BJ (cell line): ENCODE measurements around the gene ATP9B. TPM values are rescaled to one million over a fixed set of nuclear protein-coding genes. Genes with fewer than 3 reads are reported as not detected.

Source experiments
- CTCF ChIA-PET: fragments of 350-600 bp; formaldehyde crosslinking; extraction: SDS; loops from one replicate; lab custom pipeline; 2021; ENCODE audit warnings: antibody characterized with exemption, inconsistent platforms; lab: Yijun Ruan, JAX
- POLR2A ChIA-PET: fragments of 300-600 bp; sonication (Branson Sonifier 250); formaldehyde crosslinking; extraction: SDS; loops from one replicate; lab custom pipeline; 2021; ENCODE audit warnings: antibody characterized with exemption; lab: Charles Lee
- DNase-seq: peaks from one replicate; pipeline ENCODE4 v3.0.0-alpha.2; 2011; ENCODE audit warnings: low read depth
- H3K27me3 ChIP-seq: 2 replicates; pipeline ENCODE4 v1.6.0; 2011; ENCODE audit warnings: low read length; ENCODE audit not compliant: control insufficient read depth, insufficient read depth
- H3K36me3 ChIP-seq: 2 replicates; pipeline ENCODE4 v1.5.1; 2011; ENCODE audit warnings: low read length; ENCODE audit not compliant: control insufficient read depth, insufficient read depth
- H3K4me3 ChIP-seq: 2 replicates; pipeline ENCODE4 v1.5.1; 2011; ENCODE audit warnings: low read depth, mild to moderate bottlenecking, control low read depth, low read length
- polyA plus RNA-seq: library from polyadenylated mRNA; depleted of rRNA; stranded (reverse); fragments of >200 nt; gene quantifications from 2 replicates; pipeline ENCODE4 v1.2.3, GENCODE V29; 2011
- TF ChIP-seq, protein P1 (sequence below): IDR thresholded peaks from 2 replicates; pipeline ENCODE4 v1.5.1; 2011; ENCODE audit warnings: low read depth, mild to moderate bottlenecking, control low read depth, inconsistent platforms, low read length, moderate library complexity; ENCODE audit not compliant: insufficient read depth

Gene ATP9B
- polyA plus RNA-seq, 1 experiment, result 17.4 TPM

DNA sequence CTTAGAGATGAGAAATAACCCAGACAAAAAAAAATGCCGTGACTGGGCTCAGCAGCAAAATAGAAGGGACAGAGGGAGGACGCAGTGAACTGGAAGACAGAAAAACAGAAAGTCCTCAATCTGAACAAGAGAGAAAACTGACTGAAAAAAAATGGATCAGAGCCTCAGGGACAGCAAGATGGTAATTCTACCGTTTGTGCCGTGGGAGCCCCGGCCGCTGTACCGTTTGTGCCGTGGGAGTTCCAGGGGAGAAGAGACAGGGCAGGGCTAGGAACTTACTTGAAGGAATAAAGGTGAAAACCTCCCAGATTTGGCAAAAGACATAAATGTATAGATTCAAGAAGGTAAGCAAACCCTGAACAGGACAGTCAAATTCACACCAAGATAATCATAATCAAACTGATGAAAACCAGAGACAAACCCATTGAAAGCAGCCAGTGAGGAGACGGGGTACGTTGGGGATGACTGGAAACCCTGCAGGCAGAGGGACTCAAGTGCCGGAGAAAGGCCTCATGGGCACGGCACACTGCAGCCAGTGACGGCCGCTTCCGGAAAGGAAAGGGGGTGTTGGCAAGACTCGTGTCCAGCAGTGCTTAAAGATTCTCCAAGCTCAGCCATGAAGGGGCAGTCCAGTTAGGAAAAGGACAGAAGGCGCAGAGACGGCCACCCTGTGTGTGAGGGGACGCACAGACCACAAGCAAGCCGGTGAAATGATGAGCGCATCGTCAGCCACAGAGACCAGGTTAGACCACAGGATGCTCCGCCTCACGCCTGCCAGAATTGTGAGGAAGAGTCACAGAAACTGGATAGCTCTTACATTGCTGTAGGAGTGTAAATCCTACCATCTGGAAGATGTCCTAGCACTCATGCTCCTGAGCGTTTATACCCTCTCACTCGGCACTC, 286.5 kb downstream of the ATP9B start:
- TF ChIP-seq, protein P1, sequence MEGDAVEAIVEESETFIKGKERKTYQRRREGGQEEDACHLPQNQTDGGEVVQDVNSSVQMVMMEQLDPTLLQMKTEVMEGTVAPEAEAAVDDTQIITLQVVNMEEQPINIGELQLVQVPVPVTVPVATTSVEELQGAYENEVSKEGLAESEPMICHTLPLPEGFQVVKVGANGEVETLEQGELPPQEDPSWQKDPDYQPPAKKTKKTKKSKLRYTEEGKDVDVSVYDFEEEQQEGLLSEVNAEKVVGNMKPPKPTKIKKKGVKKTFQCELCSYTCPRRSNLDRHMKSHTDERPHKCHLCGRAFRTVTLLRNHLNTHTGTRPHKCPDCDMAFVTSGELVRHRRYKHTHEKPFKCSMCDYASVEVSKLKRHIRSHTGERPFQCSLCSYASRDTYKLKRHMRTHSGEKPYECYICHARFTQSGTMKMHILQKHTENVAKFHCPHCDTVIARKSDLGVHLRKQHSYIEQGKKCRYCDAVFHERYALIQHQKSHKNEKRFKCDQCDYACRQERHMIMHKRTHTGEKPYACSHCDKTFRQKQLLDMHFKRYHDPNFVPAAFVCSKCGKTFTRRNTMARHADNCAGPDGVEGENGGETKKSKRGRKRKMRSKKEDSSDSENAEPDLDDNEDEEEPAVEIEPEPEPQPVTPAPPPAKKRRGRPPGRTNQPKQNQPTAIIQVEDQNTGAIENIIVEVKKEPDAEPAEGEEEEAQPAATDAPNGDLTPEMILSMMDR, result no peak
- H3K27me3 ChIP-seq, result no peaks in the 10 kb centered on the region
- H3K4me3 ChIP-seq, result no peak overlapping the region
- peaks cover 3% of the 10 kb centered on the region for H3K36me3 ChIP-seq
- ChIA-PET CTCF (no interaction called here), POLR2A (no interaction called here)
- DNase-seq, result no peak

DNA sequence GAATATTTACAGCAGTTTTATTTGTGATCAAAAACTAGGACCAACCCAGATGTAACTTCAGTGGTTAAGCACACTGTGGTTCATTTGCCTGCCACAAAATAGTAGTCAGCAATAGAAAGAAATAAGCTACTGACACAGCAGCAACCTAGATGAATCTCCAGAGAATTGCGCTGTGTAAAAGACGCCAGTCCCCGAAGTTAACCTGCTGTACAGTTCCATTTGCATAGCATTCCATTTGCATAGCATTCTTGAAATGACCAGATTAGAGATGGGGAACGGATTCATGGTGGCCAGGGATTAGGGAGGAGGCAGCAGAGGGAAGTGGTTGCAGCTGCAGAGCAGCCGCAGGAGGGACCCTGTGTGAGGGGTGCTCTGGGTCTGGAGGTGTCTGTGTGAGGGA, 287.2 kb downstream of the ATP9B start:
- Histone ChIP-seq H3K27me3 (no peaks in the 10 kb centered on the region), H3K4me3 (no peak overlapping the region), H3K36me3 (peaks cover 3% of the 10 kb centered on the region)
- DNase-seq, result no peak
- TF ChIP-seq, protein P1, result no peak
- ChIA-PET POLR2A (no interaction called here), CTCF (no interaction called here)

DNA sequence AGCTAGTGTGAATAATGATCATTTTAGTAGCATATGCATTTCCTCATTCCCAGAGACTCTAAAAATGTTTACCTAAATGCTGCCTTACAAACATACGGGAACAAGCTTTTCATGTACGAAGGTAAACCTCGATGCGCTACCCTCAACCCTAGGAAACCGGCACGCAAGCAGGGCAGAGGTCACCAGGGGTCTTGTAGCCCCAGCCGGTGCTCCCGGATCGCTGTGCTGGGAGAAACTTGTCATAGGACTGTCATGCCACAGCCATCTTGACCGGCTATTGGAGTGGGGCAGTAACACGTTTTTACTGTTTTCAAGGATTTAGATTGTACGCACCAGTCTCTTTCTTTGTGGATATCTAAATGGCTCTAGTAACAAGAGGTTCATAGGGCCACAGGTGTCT, 291.7 kb downstream of the ATP9B start:
- H3K4me3 ChIP-seq, result no peak overlapping the region
- ChIA-PET POLR2A (no interaction called here), CTCF (interaction anchor here (1.3 to 3.0 kb wide), 2 partner anchors 12 to 18 kb away, joined by 4 to 13 read pairs; no protein-coding TSS in a partner anchor)
- H3K36me3 ChIP-seq, result no peaks in the 10 kb centered on the region
- no peak for DNase-seq
- no peaks in the 10 kb centered on the region for H3K27me3 ChIP-seq
- TF ChIP-seq, protein P1, result no peak

DNA sequence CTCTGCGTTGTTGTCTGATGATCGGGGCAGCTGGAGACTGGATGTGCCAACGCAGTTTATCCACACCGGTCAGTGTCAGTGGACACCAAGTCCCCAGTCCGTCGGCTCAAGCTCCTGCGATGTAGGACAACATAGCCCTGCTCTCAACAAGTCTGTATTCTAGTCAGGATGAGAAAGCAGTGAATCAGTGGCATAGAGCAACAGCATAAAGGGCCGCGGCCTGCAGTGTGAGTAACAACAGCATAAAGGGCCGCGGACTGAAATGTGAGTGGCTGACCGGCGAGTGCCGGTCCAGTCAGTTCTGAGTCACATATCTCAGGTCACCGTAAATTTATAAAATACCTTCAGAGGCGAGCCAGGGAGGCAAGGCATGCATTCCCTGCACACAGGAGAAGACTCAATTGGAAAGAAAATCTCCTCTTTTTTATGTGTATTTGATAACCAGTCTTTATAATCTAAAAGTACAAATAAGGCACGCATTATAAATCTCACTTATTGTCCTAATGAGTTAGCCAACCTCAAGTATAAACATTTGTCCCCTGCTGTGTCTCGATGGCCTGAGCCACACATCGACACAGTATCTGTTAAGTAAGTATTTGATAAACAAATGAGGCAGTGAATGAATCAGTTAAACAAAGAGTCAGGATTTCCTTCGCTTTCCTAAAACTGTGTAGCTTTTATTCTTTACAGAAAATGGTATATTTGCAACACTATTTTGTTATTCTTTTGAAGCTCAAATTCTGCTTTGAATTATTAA, 292.8 kb downstream of the ATP9B start:
- ChIA-PET POLR2A (no interaction called here), CTCF (interaction anchor here (1.3 to 3.0 kb wide), 2 partner anchors 13 to 17 kb away, joined by 4 to 13 read pairs; no protein-coding TSS in a partner anchor)
- Histone ChIP-seq H3K4me3 (no peak overlapping the region), H3K36me3 (no peaks in the 10 kb centered on the region), H3K27me3 (no peaks in the 10 kb centered on the region)
- TF ChIP-seq, protein P1, result no peak
- no peak for DNase-seq

DNA sequence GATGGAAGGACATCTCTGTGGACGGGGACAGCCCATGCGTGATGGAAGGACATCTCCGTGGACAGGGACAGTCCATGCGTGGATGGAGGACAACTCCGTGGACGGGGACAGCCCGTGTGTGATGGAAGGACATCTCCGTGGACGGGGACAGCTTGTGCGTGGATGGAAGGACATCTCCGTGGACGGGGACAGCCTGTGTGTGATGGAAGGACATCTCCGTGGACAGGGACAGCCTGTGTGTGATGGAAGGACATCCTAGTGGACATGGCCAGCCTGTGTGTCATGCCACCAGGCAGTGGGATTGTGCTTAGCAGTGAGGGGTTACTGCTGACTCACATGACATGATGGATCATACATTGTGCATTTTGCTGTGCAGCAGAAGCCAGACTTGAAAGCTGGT, 296.5 kb downstream of the ATP9B start:
- DNase-seq, result no peak
- TF ChIP-seq, protein P1, result no peak
- H3K36me3 ChIP-seq, result peaks cover 2% of the 10 kb centered on the region; the same call in 1 of the 2 replicates
- ChIA-PET CTCF (interaction anchor here (1.0 to 1.3 kb wide), 2 partner anchors 11 to 14 kb away, joined by 4 to 6 read pairs; no protein-coding TSS in a partner anchor), POLR2A (no interaction called here)
- H3K27me3 ChIP-seq, result no peaks in the 10 kb centered on the region
- no peak overlapping the region for H3K4me3 ChIP-seq
